ENCODE data around the gene CACNA1C. TPM values are rescaled to one million over a fixed set of nuclear protein-coding genes. Genes with fewer than 3 reads are reported as not detected.
A peak's percentile ranks its signal among the peaks of the same experiment; 100 is the strongest.

The CACNA1C gene
- total RNA-seq, 1 experiment from 2014 or later = 1.1 TPM

GRCh38 chr12:2139651-2140050 is 86.9 kb downstream of the CACNA1C start:
- H3K56ac ChIP-seq (ENCODE audit: insufficient read length, low read depth, low read length) = no peak overlapping the region

More at GRCh38 chr12:2139651-2140050, 86.9 kb downstream of the CACNA1C start:
- no peak overlapping the region for H3K27ac Mint-ChIP-seq
- Histone ChIP-seq H3K79me1 (ENCODE audit: insufficient read depth, low read depth, low read length, poor library complexity, severe bottlenecking) (no peaks in the 10 kb centered on the region), H2BK12ac (ENCODE audit: insufficient read length, low read depth, low read length) (no peak overlapping the region), H3K23me2 (ENCODE audit: insufficient read length, low read depth, low read length, poor library complexity, severe bottlenecking) (no peaks in the 10 kb centered on the region), H4K91ac (ENCODE audit: insufficient read length, low read depth, low read length) (no peak overlapping the region), H3K79me2 (ENCODE audit: insufficient read depth, low read length) (no peaks in the 10 kb centered on the region), H2BK20ac (ENCODE audit: low read depth, low read length, poor library complexity, severe bottlenecking) (no peak overlapping the region), H3K9ac (ENCODE audit: extremely low read depth, insufficient read length, low read length) (no peak overlapping the region), H3K14ac (ENCODE audit: insufficient read depth, low read length) (0 out of 2 replicates have a peak overlapping the region, but pooled peaks have one; percentile 5), H3K4me2 (ENCODE audit: insufficient read depth, insufficient read length, low read length) (no peak overlapping the region), H3T11ph (ENCODE audit: low read length) (no peak overlapping the region), H3K27ac (ENCODE audit: insufficient read length, low read depth, low read length) (no peak overlapping the region), H2AFZ (ENCODE audit: low read length) (no peak overlapping the region), H4K20me1 (ENCODE audit: control insufficient read depth, insufficient read depth, insufficient read length) (no peaks in the 10 kb centered on the region), H3K4ac (ENCODE audit: low read depth, low read length) (no peak overlapping the region), H3K9me3 (ENCODE audit: control insufficient read depth, low read depth, low read length) (no peaks in the 10 kb centered on the region), H3K4me1 (ENCODE audit: insufficient read depth, low read length) (peaks cover 2% of the 10 kb centered on the region; the same call in 1 of the 2 replicates), H3K23ac (ENCODE audit: insufficient read length, low read depth, low read length) (no peak overlapping the region), H2AK5ac (ENCODE audit: insufficient read length, low read length) (no peak overlapping the region), H4K8ac (replicated peaks; ENCODE audit: insufficient read length, low read depth, low read length) (no peak overlapping the region), H3K27me3 (ENCODE audit: insufficient read depth, low read length) (no peaks in the 10 kb centered on the region), H2BK120ac (ENCODE audit: low read depth, low read length, poor library complexity, severe bottlenecking) (no peak overlapping the region), H3K18ac (ENCODE audit: insufficient read length, low read depth, low read length) (no peak overlapping the region), H4K5ac (ENCODE audit: insufficient read length, low read depth, low read length) (no peak overlapping the region), H2BK15ac (ENCODE audit: low read depth, low read length) (no peak overlapping the region), H2BK5ac (ENCODE audit: insufficient read length, low read length) (no peak overlapping the region)
- H3K36me3 Mint-ChIP-seq (ENCODE audit: insufficient read depth in 1 of 3, low read depth in 3 of 3) = peaks cover 1 to 14% (median 3%) of the 10 kb centered on the region in 3 experiments; a peak in 4 of 7 replicates
- peaks cover 1 to 3% of the 10 kb centered on the region in 2 experiments; a peak in 2 of 5 replicates for H3K9me3 Mint-ChIP-seq
- WGBS (ENCODE audit: extremely low coverage, insufficient read length, low lambda C conversion rate) = no CpG with 5 or more reads among the region's 10 CpGs
- no peak for TF ChIP-seq CTCF (conservative IDR thresholded peaks at IDR 0.05)
- DNase-seq = no peak
- H3K4me1 Mint-ChIP-seq = peaks cover 6 to 10% of the 10 kb centered on the region in 2 experiments
- no peak overlapping the region for H3K4me3 Mint-ChIP-seq
- peaks cover under 1% of the 10 kb centered on the region for H3K27me3 Mint-ChIP-seq (ENCODE audit: low read depth)

All from H9 (cell line).